ENCODE data around the gene ITPR2. TPM values are rescaled to one million over a fixed set of nuclear protein-coding genes. Genes with fewer than 3 reads are reported as not detected.

Gene ITPR2
- total RNA-seq, 1 donor from 2014 or later: 35.1 TPM

- ATAC-seq: no peak
Measured at GRCh38 chr12:26821212-26821701, 11.7 kb downstream of the ITPR2 start.

- no peak for ATAC-seq
Measured at GRCh38 chr12:26818636-26819035, 14.4 kb downstream of the ITPR2 start.

GRCh38 chr12:26818201-26818600, 14.8 kb downstream of the ITPR2 start:
- ATAC-seq: no peak

GRCh38 chr12:26817183-26817591, 15.8 kb downstream of the ITPR2 start:
- no peak for ATAC-seq

GRCh38 chr12:26813812-26814211, 19.2 kb downstream of the ITPR2 start:
- ATAC-seq: no peak

- ATAC-seq: peak; percentile 69
Measured at GRCh38 chr12:26810330-26810729, 22.7 kb downstream of the ITPR2 start.

- ATAC-seq: no peak
Measured at GRCh38 chr12:26809611-26810285, 23.2 kb downstream of the ITPR2 start.

GRCh38 chr12:26808766-26809476, 24.1 kb downstream of the ITPR2 start:
- no peak for ATAC-seq

GRCh38 chr12:26807292-26807691, 25.7 kb downstream of the ITPR2 start:
- ATAC-seq: no peak

- no peak for ATAC-seq
Measured at GRCh38 chr12:26806556-26806955, 26.4 kb downstream of the ITPR2 start.

- ATAC-seq: no peak
Measured at GRCh38 chr12:26805401-26805971, 27.5 kb downstream of the ITPR2 start.

- peak; percentile 42 for ATAC-seq
Measured at GRCh38 chr12:26803552-26803951, 29.4 kb downstream of the ITPR2 start.

- ATAC-seq: no peak
Measured at GRCh38 chr12:26801486-26801885, 31.5 kb downstream of the ITPR2 start.

- no peak for ATAC-seq
Measured at GRCh38 chr12:26800858-26801257, 32.1 kb downstream of the ITPR2 start.

GRCh38 chr12:26800347-26800746, 32.6 kb downstream of the ITPR2 start:
- no peak for ATAC-seq

GRCh38 chr12:26799741-26800140, 33.3 kb downstream of the ITPR2 start:
- no peak for ATAC-seq

GRCh38 chr12:26798640-26799039, 34.4 kb downstream of the ITPR2 start:
- ATAC-seq: no peak

- peak; percentile 29 for ATAC-seq
Measured at GRCh38 chr12:26798023-26798422, 35.0 kb downstream of the ITPR2 start.

- no peak for ATAC-seq
Measured at GRCh38 chr12:26795910-26796309, 37.1 kb downstream of the ITPR2 start.

GRCh38 chr12:26791301-26791791, 41.6 kb downstream of the ITPR2 start:
- ATAC-seq: no peak

- no peak for ATAC-seq
Measured at GRCh38 chr12:26790645-26790994, 42.4 kb downstream of the ITPR2 start.

GRCh38 chr12:26789731-26790644, 43.0 kb downstream of the ITPR2 start:
- no peak for ATAC-seq
